ENCODE results near the gene TUBG1.
A peak's percentile ranks its signal among the peaks of the same experiment; 100 is the strongest.
"Not testable (repeated sequence)": the region's sequence is repeated elsewhere in the genome, so short reads cannot be mapped to it uniquely, and the experiment has no call there.

- not testable (repeated sequence) for TF ChIP-seq POLR2AphosphoS5 (IDR thresholded peaks at IDR 0.05; ENCODE audit: low read depth, low read length); TAF1 (IDR thresholded peaks at IDR 0.05; ENCODE audit: borderline replicate concordance, insufficient read depth, low read length)
- TF ChIP-seq, protein P1, sequence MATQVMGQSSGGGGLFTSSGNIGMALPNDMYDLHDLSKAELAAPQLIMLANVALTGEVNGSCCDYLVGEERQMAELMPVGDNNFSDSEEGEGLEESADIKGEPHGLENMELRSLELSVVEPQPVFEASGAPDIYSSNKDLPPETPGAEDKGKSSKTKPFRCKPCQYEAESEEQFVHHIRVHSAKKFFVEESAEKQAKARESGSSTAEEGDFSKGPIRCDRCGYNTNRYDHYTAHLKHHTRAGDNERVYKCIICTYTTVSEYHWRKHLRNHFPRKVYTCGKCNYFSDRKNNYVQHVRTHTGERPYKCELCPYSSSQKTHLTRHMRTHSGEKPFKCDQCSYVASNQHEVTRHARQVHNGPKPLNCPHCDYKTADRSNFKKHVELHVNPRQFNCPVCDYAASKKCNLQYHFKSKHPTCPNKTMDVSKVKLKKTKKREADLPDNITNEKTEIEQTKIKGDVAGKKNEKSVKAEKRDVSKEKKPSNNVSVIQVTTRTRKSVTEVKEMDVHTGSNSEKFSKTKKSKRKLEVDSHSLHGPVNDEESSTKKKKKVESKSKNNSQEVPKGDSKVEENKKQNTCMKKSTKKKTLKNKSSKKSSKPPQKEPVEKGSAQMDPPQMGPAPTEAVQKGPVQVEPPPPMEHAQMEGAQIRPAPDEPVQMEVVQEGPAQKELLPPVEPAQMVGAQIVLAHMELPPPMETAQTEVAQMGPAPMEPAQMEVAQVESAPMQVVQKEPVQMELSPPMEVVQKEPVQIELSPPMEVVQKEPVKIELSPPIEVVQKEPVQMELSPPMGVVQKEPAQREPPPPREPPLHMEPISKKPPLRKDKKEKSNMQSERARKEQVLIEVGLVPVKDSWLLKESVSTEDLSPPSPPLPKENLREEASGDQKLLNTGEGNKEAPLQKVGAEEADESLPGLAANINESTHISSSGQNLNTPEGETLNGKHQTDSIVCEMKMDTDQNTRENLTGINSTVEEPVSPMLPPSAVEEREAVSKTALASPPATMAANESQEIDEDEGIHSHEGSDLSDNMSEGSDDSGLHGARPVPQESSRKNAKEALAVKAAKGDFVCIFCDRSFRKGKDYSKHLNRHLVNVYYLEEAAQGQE (IDR thresholded peaks at IDR 0.05; ENCODE audit: insufficient read depth in 1 of 2, low read depth in 2 of 2, low read length in 2 of 2) = peak in 1 of 2 experiments; percentile 47; a peak in 1 of 4 replicates
These were observed 625 bp downstream of the TUBG1 start for GRCh38 chr17:42609814-42610801.

Data from PFSK-1 (cell line).